Measurements from ENCODE around the gene VKORC1. TPM values are rescaled to one million over a fixed set of nuclear protein-coding genes. Genes with fewer than 3 reads are reported as not detected.

VKORC1 gene
- total and polyA plus RNA-seq, 2 of the 8 experiments (the other 6 are each of a cell fraction or from before 2014, with no cell fraction given): 84.1 to 483 TPM

DNA sequence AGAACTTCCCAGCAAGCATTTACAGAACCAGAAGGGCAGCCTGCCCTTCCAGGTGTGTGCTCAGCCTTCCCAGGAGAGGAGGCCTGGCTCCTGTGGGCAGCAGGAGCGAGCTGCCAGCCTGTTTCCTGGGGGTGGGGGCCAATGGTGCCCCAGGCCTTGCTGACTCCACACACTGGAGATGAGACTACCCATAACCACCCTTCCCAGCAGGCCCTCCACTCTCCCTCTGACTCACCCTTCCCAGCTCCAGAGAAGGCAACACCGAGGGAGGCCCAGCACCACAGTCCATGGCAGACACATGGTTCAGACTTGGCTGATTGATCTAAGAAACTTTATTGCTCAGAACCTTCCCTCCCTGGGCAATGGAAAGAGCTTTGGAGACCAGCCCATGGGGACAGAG is 4.1 kb downstream of the VKORC1 start:
- POLR2A ChIA-PET (ENCODE audit: partially characterized antibody): interaction anchor here (1.1 to 4.2 kb wide), 3 partner anchors 9 to 27 kb away, joined by 3 to 26 read pairs (median 6); partner anchors contain the start of gene KAT8
- no peak overlapping the region for H3K4me3 ChIP-seq (ENCODE audit: extremely low read depth in 1 of 4, insufficient read depth in 2 of 4, low read depth in 3 of 4, low read length in 4 of 4)

More for the DNA sequence above, 4.1 kb downstream of the VKORC1 start:
- Histone ChIP-seq H3K4me1 (replicated peaks in 1 of 4; ENCODE audit: control insufficient read depth in 3 of 4, insufficient read depth in 4 of 4, low read length in 3 of 4) (peaks cover 0 to 9% (median 3%) of the 10 kb centered on the region in 4 experiments; a peak in 4 of 7 replicates), H3K79me1 (ENCODE audit: low read depth, low read length) (peaks cover 10% of the 10 kb centered on the region), H3K4me2 (ENCODE audit: insufficient read depth in 1 of 2, low read depth in 2 of 2, low read length in 2 of 2) (no peak overlapping the region), H2AFZ (ENCODE audit: low read length) (no peak overlapping the region), H4K20me1 (replicated peaks in 1 of 2; ENCODE audit: control insufficient read depth in 1 of 2, insufficient read depth in 2 of 2, low read length in 2 of 2) (peaks cover 8 to 22% of the 10 kb centered on the region in 2 experiments), H4K5ac (ENCODE audit: insufficient read length, low read depth, low read length) (no peak overlapping the region), H3K18ac (ENCODE audit: extremely low read depth, low read length) (no peak overlapping the region), H2BK120ac (replicated peaks; ENCODE audit: low read depth, low read length) (no peak overlapping the region), H3K9me3 (ENCODE audit: insufficient read depth in 2 of 2, low read depth in 1 of 2, low read length in 1 of 2) (no peaks in the 10 kb centered on the region), H2BK5ac (ENCODE audit: low read depth, low read length) (no peak overlapping the region), H2BK15ac (ENCODE audit: low read length) (no peak overlapping the region), H2AK5ac (ENCODE audit: low read depth, low read length) (no peak overlapping the region), H2BK12ac (ENCODE audit: low read depth, low read length) (no peak overlapping the region), H4K8ac (ENCODE audit: extremely low read depth, insufficient read depth, low read length) (no peak overlapping the region; the same call in 1 of the 2 replicates), H4K91ac (replicated peaks; ENCODE audit: insufficient read length, low read length) (no peak overlapping the region), H3K27ac (ENCODE audit: low read depth, low read length) (no peak overlapping the region), H3K9ac (replicated peaks in 1 of 4; ENCODE audit: extremely low read depth in 1 of 4, low read depth in 3 of 4, low read length in 3 of 4) (no peak overlapping the region), H3K4ac (replicated peaks; ENCODE audit: insufficient read length, low read depth, low read length) (no peak overlapping the region), H3K23ac (ENCODE audit: insufficient read length) (no peak overlapping the region), H2BK20ac (ENCODE audit: low read length) (no peak overlapping the region), H3K79me2 (ENCODE audit: control insufficient read depth in 1 of 2, insufficient read depth in 2 of 2, low read length in 2 of 2) (peaks cover 0 to 7% of the 10 kb centered on the region in 2 experiments; a peak in 1 of 4 replicates), H3K23me2 (ENCODE audit: low read depth, low read length) (peaks cover 10% of the 10 kb centered on the region), H3K14ac (ENCODE audit: insufficient read length) (no peak overlapping the region), H3K36me3 (ENCODE audit: control insufficient read depth in 2 of 4, insufficient read depth in 4 of 4, low read length in 3 of 4) (peaks cover 0 to 15% (median 4%) of the 10 kb centered on the region in 4 experiments; a peak in 5 of 8 replicates), H3K27me3 (replicated peaks in 1 of 4; ENCODE audit: control insufficient read depth in 3 of 4, extremely low read depth in 1 of 4, insufficient read depth in 3 of 4, low read length in 3 of 4) (no peaks in the 10 kb centered on the region), H3K56ac (replicated peaks; ENCODE audit: insufficient read length, low read depth, low read length) (no peak overlapping the region)
- CTCF ChIA-PET (ENCODE audit: partially characterized antibody): interaction anchor here (3.0 kb wide), 1 partner anchor 11 kb away, joined by 14 read pairs; no protein-coding TSS in a partner anchor
- WGBS, 2 experiments (ENCODE audit: extremely low coverage in 1 of 2, insufficient coverage in 1 of 2, insufficient read length in 1 of 2, insufficient replicate concordance in 2 of 2, low coverage in 1 of 2, low lambda C conversion rate in 2 of 2, missing lambda C conversion rate in 1 of 2): 96% methylated on average over 2 of the region's 2 CpGs; no CpG with 5 or more reads in 1 of the 2 experiments
- no peak for TF ChIP-seq RXRA (IDR thresholded peaks at IDR 0.05; ENCODE audit: insufficient read depth, low read depth, low read length)
- TF ChIP-seq POLR2A (IDR thresholded peaks at IDR 0.05; ENCODE audit: control extremely low read depth in 1 of 2, low read depth in 2 of 2, low read length in 2 of 2): no peak
- no peak for TF ChIP-seq CTBP2 (IDR thresholded peaks at IDR 0.05; ENCODE audit: borderline replicate concordance, insufficient read depth, insufficient read length, low read length)
- no peak for TF ChIP-seq MAFK (IDR thresholded peaks at IDR 0.05; ENCODE audit: low read depth, low read length)
- TF ChIP-seq BCL11A (IDR thresholded peaks at IDR 0.05; ENCODE audit: low read depth in 2 of 2, low read length in 2 of 2): no peak
- no peak for TF ChIP-seq SAP30 (IDR thresholded peaks at IDR 0.05; ENCODE audit: insufficient read depth, insufficient replicate concordance, low read length)
- no peak for DNase-seq (ENCODE audit: low read depth in 1 of 2, low spot score in 2 of 2)
- FAIRE-seq: no peak
